Stimulated activated CD4-positive, alpha-beta T cell treated with anti-CD3 and anti-CD28 coated beads, TNF-alpha, amount 100 ng/mL, for 4 hours (primary cell): ENCODE data around the gene KRTAP22-1.

Experiments used
- DNase-seq, 3 experiments: peaks; one replicate each; pipeline ENCODE4 v3.0.0-alpha.2; 2020; ENCODE audit warnings: low read depth in 3 of 3

Gene KRTAP22-1

DNA sequence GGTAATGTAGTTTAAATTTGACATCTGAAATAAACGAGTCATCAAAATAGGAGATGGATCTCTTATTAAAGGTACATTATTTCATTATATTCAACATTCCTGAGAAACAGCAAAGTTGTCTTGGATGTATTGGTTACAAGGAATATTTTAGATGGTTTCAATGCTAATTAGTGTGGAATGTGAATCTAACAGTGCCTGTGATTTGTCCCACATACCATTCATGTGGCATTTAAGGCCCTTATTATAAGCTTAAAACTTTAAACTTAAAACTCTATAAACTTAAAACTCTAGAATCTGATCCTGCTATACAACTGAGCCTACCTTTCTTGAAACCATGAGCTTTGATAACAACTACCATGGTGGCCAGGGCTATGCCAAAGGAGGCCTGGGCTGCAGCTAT lies at the start of gene KRTAP22-1:
KRTAP22-1 (plus strand) TSS at position 301 of the 400 bp plus-strand sequence.
- DNase-seq: no peak

DNA sequence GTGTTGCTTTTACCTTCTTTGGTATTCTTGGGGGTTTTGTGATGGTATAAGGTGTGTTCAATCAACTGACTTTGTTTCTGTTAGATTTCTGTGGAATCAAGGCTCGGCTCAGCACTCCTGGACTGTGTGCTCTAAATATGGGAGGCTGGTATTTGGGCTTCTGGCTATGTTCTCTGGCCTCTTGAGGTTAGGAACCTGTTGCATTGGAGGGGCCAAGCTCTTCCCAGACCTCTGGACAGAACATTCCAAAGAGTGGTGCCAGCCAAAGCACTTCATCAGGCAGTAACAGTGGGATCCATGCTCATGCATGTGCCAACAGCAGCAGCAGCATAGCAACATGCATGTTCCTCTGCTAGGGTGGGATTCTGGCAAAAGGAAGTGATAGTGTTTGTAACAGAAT lies 48.1 kb upstream of the KRTAP22-1 start:
- no peak for DNase-seq

- no peak for DNase-seq
These were observed 45.8 kb upstream of the KRTAP22-1 start for GRCh38 chr21:30555095-30555494.

DNA sequence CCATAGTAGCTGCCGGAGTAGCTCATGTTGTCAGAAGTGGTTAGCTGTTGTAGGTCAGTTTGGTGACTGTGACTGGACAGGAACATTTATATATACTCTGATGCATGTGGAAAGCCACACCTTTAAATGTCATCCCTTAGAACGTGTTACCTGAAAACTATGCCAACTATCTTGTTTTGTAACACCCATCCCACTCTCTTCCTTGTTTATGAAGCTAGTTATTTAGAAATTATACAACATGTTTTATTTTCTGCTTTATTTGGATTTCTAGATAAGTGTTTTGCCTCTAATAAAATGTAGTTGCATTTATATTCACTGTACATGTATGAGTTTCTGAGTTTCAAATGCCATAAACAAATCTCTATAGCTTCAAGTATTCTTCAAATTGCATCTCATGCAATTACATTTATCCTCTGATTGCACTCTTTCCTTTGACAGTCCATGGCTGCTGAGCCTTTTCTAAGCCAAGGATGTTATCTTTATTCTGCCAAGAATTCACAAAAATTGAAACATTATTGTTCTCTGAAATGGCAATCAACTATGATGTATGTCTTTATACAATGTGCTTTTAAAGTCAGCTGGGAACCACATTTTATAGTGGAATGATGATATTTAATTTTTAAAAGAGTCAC lies 39.5 kb upstream of the KRTAP22-1 start, which contains the start of gene KRTAP19-7:
KRTAP19-7 (minus strand) TSS at position 51 of the 632 bp plus-strand sequence; CDS start at position 26, 25 bp downstream.
- no peak for DNase-seq

- DNase-seq: no peak
These were observed 38.9 kb upstream of the KRTAP22-1 start for GRCh38 chr21:30561957-30562356.

DNA sequence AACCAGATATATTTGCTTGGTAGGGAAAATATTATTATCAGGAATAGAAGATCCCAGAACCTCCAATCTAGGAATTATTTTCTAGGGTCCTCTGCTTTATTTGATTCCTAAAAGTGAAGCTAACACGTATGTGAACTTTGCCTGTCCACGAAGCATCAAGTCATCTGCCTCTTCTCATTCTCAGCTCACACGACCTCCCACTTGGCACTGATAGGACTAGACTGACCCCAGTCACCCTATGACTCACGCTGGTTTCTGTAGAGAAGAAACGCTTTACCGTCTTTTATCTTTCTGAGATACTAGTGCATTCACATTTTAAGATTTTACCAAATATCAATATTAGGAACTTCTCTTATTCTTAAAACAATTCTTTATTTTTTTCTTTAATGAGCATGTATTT lies 37.8 kb upstream of the KRTAP22-1 start:
- no peak for DNase-seq

DNA sequence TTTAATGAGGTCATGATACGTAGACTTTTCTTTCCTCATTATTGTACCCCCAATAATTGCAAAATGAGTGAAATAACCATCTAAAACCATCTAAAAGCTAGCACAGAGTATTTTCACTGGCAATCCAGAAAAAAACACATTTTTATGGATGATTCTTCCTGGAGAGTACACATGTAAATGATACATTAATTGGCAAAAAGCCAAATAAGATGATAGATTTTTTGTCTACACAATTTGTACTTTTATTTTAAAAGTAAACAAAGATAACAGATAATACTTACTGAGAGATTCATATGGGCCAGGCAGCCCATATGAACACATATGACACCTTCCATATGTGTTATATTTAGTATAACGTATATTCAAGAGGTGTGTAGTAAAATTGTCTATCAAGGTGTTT lies 37.3 kb upstream of the KRTAP22-1 start:
- no peak for DNase-seq

GRCh38 chr21:30567617-30568016 lies 33.3 kb upstream of the KRTAP22-1 start:
- no peak for DNase-seq

DNA sequence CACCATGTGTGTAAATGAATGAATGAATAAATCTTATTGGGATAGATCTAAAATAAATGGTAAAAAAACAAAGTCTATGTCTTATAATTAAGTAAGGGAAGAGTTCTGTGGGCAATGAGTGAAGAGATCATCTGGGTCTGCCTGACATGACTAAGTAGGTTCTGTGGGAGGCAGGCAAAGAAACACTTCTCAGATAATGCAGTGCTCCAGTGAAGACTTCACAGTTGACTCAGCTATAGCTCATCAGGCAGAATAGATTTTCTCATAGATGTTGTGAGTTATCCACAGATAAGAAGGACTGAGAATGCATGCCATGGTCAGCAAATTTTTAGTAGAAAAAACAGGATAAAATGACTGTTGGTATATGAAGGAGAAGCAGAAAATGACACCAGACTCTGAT lies 23.1 kb upstream of the KRTAP22-1 start:
- DNase-seq: no peak

DNA sequence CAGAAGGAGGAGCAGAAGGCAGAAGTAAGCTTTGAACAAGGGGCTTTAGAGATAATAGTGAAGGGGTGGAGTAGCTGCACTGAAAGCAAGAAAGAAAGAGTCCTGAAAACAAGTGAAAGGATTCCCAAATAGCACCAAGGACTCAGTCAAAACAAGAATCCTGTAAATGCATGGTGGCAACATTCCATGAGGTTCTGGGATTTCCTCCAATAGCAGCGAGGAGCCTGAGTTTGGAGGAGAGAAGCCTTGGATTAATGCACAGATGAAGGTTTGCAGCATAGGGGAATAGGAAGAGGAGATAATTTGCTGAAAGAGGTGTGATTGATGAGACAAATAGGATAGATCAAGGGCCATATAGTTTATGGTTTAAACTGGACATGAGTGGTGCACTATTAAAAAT lies 21.5 kb upstream of the KRTAP22-1 start:
- DNase-seq: no peak

- no peak for DNase-seq
These were observed 20.8 kb upstream of the KRTAP22-1 start for GRCh38 chr21:30580132-30580531.

GRCh38 chr21:30582870-30583269 lies 18.0 kb upstream of the KRTAP22-1 start:
- DNase-seq: no peak

DNA sequence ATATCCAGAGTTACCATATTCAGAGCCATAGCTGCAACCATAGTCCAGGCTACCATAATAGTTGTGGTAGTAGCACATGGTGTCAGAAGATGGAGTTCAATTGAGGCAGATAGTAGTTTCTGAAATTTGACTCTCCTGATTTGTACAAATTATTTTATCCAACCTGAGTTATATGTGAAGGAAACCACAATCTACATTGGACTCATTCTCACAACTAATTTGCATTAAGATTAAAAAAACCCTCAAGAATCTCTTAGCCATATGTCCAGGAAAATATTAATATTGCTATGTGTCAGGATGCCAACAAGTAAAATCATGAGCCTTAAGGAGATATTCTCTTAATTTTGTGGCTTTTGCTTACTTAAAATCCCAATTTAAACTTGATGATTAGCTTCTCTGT lies 10.6 kb upstream of the KRTAP22-1 start, which contains the start of gene KRTAP22-2:
KRTAP22-2 (minus strand) TSS at position 101 of the 400 bp plus-strand sequence.
- DNase-seq: no peak

DNA sequence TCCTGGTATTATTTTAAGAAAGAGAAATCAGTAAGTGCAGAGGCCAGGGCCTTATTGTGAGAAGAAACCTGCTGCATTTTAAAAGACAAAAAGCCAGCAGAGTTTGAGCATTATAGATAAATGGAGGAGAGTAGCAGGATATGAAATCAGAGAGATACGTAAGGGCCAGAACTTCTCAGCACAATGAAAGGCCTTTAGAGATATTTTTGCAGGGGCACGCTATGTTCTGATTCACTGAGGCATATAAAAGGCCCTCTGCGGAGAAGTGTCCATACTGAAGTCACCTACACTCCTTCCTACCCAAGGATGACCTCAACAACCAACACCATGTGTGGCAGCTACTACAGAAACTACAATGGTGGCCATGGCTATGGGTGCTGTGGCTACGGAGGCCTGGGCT lies 8.7 kb upstream of the KRTAP22-1 start, which contains the start of gene KRTAP6-3:
KRTAP6-3 (plus strand) TSS at position 301 of the 400 bp plus-strand sequence; CDS start at position 307, 6 bp downstream.
- no peak for DNase-seq

GRCh38 chr21:30598802-30599201 lies 2.1 kb upstream of the KRTAP22-1 start, which contains the start of gene KRTAP6-2:
TSS of gene KRTAP6-2 (minus strand) at chr21:30598902. CDS start at chr21:30598874, 28 bp downstream.
- no peak for DNase-seq

GRCh38 chr21:30605968-30606367 lies 5.1 kb downstream of the KRTAP22-1 start:
- no peak for DNase-seq

DNA sequence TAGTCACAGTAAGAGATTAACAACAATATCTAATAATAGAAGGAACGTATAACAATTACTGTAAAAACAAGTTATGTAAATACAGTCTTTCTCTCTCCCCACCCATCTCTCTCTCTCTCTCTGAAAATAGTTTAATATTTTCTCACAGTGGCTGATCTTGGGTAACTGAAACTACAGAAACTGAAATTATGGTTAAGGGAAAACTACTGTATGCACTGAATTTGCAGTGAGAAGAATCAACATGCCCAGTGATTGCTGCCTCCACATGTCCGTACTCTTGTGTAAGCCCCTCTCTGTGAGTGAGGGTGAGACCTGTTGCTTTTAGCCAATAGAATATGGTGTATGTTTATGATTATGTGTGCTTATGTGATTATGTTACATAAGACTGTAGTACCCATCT lies 11.2 kb downstream of the KRTAP22-1 start:
- no peak for DNase-seq

- no peak for DNase-seq
These were observed 12.9 kb downstream of the KRTAP22-1 start, which contains the start of gene KRTAP6-1 for GRCh38 chr21:30613836-30614235. TSS of gene KRTAP6-1 (minus strand) at chr21:30613930. CDS start at chr21:30613904, 26 bp downstream.

DNA sequence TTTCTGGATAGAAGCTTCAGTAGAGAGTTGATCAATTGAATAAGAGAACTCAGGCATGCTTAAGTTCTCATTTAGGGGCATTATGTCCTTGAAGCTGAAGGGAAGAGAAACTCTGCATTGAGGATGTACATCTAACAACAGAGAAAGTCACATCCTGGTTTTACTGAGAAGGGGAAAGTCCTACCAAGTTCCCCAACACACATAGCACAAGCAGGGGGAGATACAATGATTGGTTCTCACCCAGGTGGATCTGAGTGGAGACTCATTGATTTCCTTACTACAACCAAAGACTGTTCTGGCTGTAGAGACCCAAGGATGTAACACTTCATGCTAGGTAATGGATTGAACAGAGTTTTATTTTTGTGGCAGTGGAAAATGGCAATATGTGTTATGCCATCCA lies 14.3 kb downstream of the KRTAP22-1 start:
- no peak for DNase-seq

DNA sequence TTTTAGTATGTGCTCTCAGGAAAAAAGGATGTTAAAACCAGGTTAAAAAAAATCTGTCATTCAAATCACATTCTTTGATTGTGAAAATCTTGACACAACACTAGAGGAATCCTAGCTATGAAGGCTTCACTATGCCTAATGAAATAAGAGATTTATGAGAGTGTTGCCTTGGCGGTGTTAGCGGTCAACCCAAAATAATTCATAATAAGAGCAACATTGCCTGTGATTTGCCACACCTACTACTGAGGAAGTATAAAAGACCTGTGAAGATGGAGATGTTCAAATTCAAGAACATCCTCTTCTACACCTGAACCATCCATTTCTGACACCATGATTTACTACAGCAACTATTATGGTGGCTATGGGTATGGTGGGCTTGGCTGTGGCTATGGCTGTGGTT lies 15.2 kb downstream of the KRTAP22-1 start, which contains the start of gene KRTAP20-1:
KRTAP20-1 (plus strand) TSS at position 301 of the 400 bp plus-strand sequence; CDS start at position 331, 30 bp downstream.
- no peak for DNase-seq

- no peak for DNase-seq
These were observed 19.2 kb downstream of the KRTAP22-1 start for GRCh38 chr21:30620080-30620479.

- DNase-seq: no peak
These were observed 19.6 kb downstream of the KRTAP22-1 start, which contains the start of gene KRTAP20-4 for GRCh38 chr21:30620522-30620921. TSS of gene KRTAP20-4 (plus strand) at chr21:30620627.

- DNase-seq: no peak
These were observed 22.5 kb downstream of the KRTAP22-1 start for GRCh38 chr21:30623362-30623761.
